ENCODE results near the gene PPARGC1A. TPM values are rescaled to one million over a fixed set of nuclear protein-coding genes. Genes with fewer than 3 reads are reported as not detected.

Gene PPARGC1A
- total RNA-seq, 4 donors from 2014 or later = 0.75 to 4.0 (median 1.4) TPM

GRCh38 chr4:23915459-23916132 lies 25.7 kb upstream of the PPARGC1A start:
- Histone ChIP-seq H3K27me3 (no peaks in the 10 kb centered on the region), H3K9me3 (no peaks in the 10 kb centered on the region), H3K36me3 (no peaks in the 10 kb centered on the region), H3K4me3 (no peak overlapping the region), H3K27ac (no peak overlapping the region), H3K4me1 (peaks cover 0 to 5% (median 0%) of the 10 kb centered on the region in 3 donors)
- no peak for DNase-seq
- TF ChIP-seq, protein P1, sequence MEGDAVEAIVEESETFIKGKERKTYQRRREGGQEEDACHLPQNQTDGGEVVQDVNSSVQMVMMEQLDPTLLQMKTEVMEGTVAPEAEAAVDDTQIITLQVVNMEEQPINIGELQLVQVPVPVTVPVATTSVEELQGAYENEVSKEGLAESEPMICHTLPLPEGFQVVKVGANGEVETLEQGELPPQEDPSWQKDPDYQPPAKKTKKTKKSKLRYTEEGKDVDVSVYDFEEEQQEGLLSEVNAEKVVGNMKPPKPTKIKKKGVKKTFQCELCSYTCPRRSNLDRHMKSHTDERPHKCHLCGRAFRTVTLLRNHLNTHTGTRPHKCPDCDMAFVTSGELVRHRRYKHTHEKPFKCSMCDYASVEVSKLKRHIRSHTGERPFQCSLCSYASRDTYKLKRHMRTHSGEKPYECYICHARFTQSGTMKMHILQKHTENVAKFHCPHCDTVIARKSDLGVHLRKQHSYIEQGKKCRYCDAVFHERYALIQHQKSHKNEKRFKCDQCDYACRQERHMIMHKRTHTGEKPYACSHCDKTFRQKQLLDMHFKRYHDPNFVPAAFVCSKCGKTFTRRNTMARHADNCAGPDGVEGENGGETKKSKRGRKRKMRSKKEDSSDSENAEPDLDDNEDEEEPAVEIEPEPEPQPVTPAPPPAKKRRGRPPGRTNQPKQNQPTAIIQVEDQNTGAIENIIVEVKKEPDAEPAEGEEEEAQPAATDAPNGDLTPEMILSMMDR (IDR thresholded peaks at IDR 0.05) = no peak
- no peak for TF ChIP-seq POLR2A (IDR thresholded peaks at IDR 0.05)
- WGBS, 2 donors = 68 to 92% methylated on average over 2 of the region's 2 CpGs
- intact Hi-C loops (cut with DNase I) = no loop called here

DNA sequence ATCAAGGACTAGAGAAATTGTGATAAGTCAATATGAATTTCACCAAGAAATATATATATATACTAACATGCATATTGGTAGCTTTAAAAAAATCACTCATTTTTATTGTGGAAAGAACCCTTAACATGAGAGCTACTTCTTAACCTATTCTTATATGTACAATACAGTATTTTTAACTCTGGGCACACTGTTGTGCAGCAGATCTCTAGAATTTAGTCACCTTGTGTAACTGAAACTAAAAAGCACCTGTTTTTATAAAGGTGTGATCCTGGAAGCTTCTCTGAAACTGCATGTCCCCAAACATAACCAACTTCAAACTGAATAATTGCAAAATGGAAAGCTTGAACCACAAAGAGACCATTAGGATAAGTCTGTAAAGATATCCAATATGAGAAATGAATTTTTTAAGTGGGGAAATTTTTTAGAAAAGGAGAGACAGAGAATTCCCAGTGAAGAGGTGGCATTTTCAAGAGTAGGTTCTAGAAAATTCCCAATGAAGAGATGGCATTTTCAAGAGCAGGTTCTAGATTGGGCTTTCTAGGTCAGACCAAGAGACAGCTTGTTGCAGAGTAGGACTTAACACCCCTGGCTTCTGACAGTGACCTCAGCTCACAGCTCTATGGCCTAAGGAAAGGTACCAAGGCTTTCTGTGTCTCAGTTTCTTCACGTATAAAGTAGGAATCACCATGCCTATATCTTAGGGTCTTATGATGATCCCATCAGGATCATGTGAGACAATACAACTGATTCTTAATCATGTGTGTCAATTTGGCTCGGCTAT lies 22.0 kb upstream of the PPARGC1A start:
- Histone ChIP-seq H3K4me3 (no peak overlapping the region), H3K4me1 (no peaks in the 10 kb centered on the region), H3K27me3 (no peaks in the 10 kb centered on the region), H3K36me3 (no peaks in the 10 kb centered on the region), H3K9me3 (no peaks in the 10 kb centered on the region), H3K27ac (no peak overlapping the region)
- no peak for TF ChIP-seq POLR2A (IDR thresholded peaks at IDR 0.05)
- TF ChIP-seq, protein P1 (IDR thresholded peaks at IDR 0.05) = no peak
- 95 to 100% methylated on average over 2 of the region's 2 CpGs for WGBS, 2 donors
- intact Hi-C loops (cut with DNase I) = no loop called here
- no peak for DNase-seq

DNA sequence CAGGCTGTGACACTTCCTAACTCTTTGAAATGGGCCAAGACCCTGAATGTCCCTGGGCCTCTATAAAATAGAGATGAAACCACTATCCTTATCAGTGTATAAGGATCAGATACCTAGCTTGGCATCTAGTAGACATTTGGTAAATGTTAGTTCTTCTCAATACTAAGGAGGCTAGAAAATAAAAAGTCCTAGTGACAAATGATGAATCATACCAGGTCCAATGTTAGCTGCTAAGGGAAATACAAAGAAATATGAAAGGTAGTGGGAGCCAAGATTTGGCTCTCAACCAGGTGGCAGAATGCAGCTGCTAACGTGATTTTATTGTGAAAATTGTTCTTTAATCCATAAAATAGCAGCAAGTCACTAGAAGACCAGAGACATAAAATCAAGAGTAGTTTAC lies 19.8 kb upstream of the PPARGC1A start:
- DNase-seq = no peak
- Histone ChIP-seq H3K27me3 (no peaks in the 10 kb centered on the region), H3K9me3 (no peaks in the 10 kb centered on the region), H3K36me3 (no peaks in the 10 kb centered on the region), H3K4me1 (peaks cover 0 to 13% (median 0%) of the 10 kb centered on the region in 3 donors), H3K27ac (no peak overlapping the region), H3K4me3 (no peak overlapping the region)
- WGBS, 2 donors = 22 to 35% methylated on average over 1 of the region's 1 CpG
- TF ChIP-seq, protein P1 (IDR thresholded peaks at IDR 0.05) = no peak
- TF ChIP-seq POLR2A (IDR thresholded peaks at IDR 0.05) = no peak
- intact Hi-C loops (cut with DNase I) = no loop called here

DNA sequence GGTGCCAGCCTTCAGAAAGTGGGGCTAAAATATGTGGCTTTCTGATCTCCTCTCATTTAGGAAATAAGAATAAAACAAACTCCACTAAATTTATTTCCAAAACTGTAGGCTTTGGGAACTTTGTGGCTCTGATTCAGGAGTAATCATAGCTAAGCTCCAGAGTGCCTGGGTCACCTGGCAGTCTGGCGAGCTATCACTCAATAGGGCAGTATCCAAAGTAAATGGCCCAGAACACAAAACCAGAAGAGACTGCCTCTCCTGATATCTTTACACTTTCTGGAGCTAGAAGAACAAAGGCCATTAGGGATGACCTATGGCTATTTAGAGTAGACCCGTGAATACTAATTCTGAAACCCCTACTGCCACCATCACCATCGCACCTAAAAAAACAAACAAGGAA lies 17.0 kb upstream of the PPARGC1A start:
- H3K36me3 ChIP-seq = no peaks in the 10 kb centered on the region
- WGBS, 2 donors = 59 to 72% methylated on average over 3 of the region's 3 CpGs
- no peak overlapping the region for H3K27ac ChIP-seq
- H3K9me3 ChIP-seq = no peaks in the 10 kb centered on the region
- no peaks in the 10 kb centered on the region for H3K27me3 ChIP-seq
- intact Hi-C loops (cut with DNase I) = no loop called here
- peaks cover 0 to 25% (median 6%) of the 10 kb centered on the region in 3 donors for H3K4me1 ChIP-seq
- TF ChIP-seq POLR2A (IDR thresholded peaks at IDR 0.05) = no peak
- TF ChIP-seq, protein P1 (IDR thresholded peaks at IDR 0.05) = no peak
- no peak for DNase-seq
- H3K4me3 ChIP-seq = no peak overlapping the region

DNA sequence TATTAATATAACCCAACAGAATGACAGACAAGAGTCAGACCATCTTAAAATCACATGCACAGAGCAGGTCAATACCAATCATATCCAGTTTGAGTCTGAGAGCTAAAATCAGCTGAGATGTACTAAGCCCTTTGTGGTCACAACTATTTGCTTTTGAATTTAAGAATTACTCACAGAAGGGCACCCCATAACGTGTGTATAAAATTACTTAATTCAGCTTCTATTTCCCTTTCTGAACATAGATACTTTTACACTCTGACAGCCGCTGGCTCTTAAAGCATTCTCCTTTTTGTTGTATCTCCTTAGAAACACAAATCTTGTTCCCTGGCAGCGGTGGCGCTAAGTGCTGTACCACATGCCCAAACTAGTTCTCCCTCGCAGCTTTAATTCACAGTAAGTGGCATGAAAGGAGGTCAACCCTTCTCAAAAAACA lies 14.8 kb upstream of the PPARGC1A start:
- TF ChIP-seq POLR2A (IDR thresholded peaks at IDR 0.05) = no peak
- TF ChIP-seq, protein P1 (IDR thresholded peaks at IDR 0.05) = no peak
- intact Hi-C loops (cut with DNase I) = no loop called here
- peak overlapping the region; percentile 45 to 71 (median 51) for H3K27ac ChIP-seq
- H3K4me3 ChIP-seq = no peak overlapping the region
- no peak for DNase-seq
- no peaks in the 10 kb centered on the region for H3K36me3 ChIP-seq
- no peaks in the 10 kb centered on the region for H3K9me3 ChIP-seq
- H3K4me1 ChIP-seq = peaks cover 0 to 25% (median 6%) of the 10 kb centered on the region in 3 donors
- H3K27me3 ChIP-seq = no peaks in the 10 kb centered on the region
- WGBS, 2 donors = 42 to 50% methylated on average over 5 of the region's 5 CpGs

All from esophagus squamous epithelium (tissue), 5 donors.